ENCODE results near the gene DNAJC17.
A peak's percentile ranks its signal among the peaks of the same experiment; 100 is the strongest.

DNAJC17 gene

DNA sequence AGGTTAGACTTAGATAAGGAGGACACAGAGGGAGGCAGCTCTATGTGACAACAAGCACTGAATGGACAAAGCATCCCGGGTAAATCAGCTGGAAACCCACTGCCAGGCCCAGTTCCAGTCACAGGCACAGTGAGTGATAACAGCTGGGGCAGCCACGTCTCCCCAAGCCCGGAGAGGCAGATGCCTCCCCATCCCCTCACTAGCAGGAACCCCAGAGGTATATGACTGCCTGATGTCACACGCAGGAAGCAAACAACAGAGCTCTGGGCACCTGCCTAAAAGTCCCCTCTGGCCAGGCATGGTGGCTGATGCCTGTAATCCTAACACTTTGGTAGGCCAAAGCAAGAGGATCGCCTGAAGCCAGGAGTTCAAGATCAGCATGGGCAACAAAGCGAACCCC is 19.3 kb downstream of the DNAJC17 start:
- DNase-seq: no peak

- peak; percentile 64 for DNase-seq
These were observed 19.9 kb downstream of the DNAJC17 start for GRCh38 chr15:40787344-40787841.

DNA sequence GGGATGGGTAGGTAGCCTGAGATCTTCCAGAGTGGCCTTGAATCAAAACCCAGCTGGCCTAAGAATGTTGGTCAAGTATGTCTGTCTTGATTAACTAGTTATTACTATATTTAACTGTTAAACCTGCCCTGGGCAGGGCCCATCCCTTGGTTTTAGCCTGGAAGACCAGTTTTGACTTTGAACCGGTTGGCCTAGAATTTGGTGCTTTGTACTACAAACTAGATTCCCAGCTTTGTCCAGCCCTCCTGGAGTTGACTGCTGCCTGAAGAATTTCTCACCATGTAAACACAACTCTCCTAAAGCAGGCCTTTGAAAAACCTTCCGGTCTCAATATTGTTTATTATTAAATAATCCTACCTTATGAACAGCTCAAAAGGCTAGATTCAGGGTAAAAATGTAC is 21.5 kb downstream of the DNAJC17 start:
- no peak for DNase-seq

DNA sequence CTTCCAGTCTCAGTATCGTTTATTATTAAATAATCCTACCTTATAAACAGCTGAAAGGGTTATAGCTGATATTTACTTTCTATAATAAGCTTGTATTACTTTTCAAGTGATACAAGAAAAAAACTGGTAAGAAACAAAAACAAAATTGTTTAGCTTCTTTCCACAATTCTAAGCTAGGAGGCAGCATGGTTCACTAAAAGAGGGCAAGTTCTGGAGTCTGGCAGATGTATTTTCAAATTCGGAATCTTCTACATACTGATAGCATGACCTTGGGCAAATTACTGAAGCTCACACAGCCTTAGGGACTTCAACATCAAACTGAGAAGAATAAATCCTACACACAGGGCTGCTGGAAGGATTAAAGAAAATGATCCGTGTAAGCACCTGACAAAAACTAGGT is 22.1 kb downstream of the DNAJC17 start:
- no peak for DNase-seq

DNA sequence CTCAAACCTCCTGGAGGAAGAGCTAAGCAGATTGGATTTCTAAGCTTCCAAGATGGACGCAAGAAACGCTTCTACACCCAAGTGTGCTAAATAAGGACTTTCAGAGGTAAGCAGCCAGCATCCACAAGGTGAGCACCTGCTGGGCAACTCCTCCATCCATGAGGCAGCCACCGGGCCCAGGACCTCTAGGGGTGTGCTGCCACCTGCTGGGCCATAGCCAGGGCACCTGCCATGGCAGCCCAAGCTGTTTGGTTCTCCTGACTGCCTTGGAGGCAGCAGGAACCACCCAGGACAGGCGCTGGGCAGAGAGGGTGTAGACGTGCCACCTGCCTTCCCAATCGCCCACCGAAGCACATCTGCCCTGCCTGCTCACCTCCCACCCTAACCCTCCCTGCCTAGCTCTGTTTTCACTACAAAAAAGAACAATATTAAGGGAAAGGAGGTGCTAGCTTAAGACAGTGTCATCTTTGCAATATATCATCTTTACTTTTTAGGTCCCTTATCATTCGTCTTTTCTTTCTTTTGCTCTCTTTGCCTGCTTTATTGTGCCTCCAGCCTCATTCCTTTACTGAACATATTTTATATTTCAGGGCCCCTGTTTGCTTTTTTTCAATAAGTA is 24.6 kb downstream of the DNAJC17 start:
- DNase-seq: peak; percentile 71

DNA sequence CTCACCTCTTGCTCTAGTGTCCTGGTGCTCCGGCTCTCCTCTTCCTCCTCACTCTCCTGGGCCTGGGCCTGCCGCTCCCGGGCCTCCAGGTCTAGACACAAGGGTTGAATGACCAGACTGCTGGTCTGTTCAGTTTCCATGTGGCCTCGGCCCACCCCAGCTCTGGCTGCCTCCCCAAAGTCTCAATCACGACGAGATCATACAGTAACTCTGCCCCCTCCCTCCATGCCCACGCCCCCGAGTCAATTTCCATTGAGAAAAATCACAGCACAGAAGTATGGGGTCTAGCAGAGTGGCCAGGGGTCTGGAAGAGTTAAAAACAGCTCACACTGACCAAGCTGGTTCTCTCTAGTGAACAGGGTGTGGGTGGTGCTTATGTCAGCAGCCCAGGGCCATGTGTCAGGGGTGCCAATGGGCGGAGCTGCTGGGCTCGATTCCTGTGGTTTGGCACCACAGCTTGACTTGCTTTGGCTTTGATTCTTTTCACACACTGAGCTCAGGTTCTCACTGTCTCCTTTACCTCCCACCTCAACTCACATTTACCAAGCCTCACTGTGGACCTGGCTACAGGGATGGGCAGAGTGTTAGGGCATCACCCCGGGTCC is 30.6 kb downstream of the DNAJC17 start:
- DNase-seq: no peak

- DNase-seq: no peak
These were observed 31.3 kb downstream of the DNAJC17 start for GRCh38 chr15:40775740-40776536.

GRCh38 chr15:40775007-40775406 is 32.3 kb downstream of the DNAJC17 start:
- DNase-seq: no peak

DNA sequence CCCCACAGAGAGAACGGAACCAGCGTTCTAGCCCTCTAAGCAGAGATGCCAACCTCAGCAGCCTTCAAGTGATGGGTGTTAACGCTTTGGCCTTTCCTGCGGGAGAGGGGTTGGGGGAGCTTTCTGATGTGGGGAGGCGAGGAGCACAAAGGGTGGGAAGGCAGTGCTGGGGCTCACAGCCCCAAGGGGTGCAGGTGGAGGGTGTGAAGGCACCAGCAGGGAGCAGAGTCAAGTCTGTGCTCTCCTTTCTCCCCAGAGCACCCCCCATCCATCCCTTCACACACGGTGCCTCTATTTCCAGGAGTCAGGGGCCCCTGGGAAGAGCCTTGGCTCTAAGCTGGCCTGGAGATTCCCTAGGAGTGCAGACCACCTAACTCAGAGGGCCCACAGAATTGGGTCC is 33.4 kb downstream of the DNAJC17 start:
- DNase-seq: no peak

- no peak for DNase-seq
These were observed 33.8 kb downstream of the DNAJC17 start for GRCh38 chr15:40773496-40773895.

GRCh38 chr15:40772014-40772413 is 35.3 kb downstream of the DNAJC17 start:
- DNase-seq: no peak

- DNase-seq: no peak
These were observed 36.0 kb downstream of the DNAJC17 start for GRCh38 chr15:40771242-40771641.

DNA sequence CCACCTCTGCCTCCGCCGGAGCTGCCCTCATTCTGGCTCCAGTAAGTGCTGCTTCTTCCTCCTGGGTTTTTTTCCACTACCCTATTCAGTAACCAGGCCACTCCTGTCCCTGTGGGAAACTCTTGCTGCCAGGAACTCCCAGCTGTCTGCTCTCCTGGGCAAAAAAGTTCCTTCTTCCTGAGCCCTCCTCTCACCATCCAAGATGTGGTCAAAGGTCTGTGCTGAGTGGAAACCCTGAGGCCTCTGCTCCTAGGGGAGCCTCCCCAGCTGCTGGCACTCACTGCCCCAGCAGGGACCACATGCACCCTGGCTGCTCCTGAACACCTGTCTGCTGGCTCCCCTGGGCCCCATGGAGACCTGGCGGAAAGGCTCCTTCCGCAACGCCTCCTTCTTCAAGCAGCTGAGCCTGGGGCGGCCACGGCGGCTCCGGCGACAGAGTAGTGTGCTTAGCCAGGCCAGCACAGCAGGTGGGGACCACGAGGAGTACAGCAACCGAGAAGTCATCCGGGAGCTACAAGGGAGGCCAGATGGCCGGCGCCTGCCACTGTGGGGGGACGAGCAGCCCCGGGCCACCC is 37.0 kb downstream of the DNAJC17 start:
- DNase-seq: no peak

DNA sequence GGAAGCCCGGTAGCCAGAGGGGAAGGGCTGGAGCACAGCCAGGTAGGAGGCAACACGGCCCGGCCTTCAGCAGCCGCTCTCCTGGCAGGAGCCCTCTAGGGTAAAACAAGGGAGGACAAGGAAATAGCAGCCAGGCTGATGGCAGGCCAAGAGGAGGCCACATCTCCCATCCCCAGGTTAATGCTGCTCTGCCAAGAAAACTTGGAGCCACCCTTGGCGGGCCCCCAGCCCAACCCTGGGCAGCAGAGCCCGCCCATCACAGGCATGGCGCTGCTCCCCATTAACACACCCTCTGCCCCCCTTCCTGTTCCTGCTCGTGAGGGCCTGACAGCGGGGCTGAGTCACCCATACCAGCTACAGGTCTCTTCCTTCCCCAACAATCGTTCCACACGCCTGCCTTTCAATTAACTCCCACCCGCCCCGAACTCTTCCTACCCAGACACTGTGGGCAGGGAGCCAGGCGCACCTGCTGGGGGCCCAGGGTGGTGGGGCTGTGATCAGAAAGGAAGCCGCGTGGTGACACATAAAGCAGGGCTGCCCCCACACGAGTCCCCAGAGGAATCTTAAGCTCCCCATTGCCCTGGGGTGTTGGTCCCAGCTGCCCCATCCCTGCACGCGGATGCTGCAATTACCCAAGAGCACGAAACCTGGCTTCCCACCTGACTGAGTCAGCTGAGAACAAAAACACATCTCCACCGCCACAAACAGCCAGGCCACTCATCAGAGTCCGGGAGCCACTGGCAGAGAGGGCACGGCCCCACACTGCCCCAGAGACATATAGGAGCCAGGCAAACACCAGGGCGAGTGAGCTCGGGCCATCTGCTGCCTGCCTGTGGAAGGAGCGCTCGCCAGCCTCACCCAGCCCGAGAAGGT is 37.8 kb downstream of the DNAJC17 start, which contains the start of gene C15orf62:
Gene C15orf62, plus strand, starts transcription at position 707 of the 873 bp plus-strand sequence. CDS start 516 bp downstream, outside the sequence.
- peak; percentile 71 for DNase-seq

DNA sequence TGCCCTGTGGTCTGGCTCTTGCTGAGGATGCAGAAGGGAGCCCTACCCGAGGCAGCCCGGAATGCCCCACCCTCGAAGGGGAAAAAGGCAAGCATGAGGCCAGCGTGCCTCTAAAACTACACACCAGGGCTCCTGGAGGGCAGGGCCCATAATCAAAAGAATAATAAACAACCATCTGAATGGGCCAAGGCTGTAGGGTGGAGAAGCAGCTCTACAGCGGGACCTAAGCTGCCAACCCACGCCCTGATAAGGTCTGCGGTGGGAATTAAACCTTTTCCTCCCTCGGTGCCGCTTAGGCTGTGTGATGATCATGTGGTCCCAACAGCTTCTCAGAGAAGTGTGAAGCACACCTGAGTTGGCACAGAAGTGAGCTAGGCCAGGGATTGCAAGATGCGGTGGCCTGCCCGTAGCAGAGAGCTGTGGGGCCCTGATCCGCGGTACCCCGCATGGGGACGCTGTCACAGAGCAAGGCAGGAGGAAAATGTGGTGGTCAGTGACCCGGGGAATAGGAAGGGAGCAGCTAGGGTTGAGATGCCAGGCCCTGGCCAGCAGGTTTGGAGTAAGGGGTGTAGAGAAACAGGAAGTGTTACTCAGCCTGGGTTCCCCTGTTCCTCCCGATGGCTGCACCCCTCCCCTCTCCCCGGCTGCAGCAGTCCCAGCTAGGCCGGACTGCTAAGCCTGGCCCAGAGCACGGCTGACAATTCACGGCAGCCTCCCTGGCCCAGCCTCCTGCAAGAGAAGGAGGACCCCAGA is 38.6 kb downstream of the DNAJC17 start:
- no peak for DNase-seq

- DNase-seq: no peak
These were observed 39.3 kb downstream of the DNAJC17 start for GRCh38 chr15:40767838-40768500.

DNA sequence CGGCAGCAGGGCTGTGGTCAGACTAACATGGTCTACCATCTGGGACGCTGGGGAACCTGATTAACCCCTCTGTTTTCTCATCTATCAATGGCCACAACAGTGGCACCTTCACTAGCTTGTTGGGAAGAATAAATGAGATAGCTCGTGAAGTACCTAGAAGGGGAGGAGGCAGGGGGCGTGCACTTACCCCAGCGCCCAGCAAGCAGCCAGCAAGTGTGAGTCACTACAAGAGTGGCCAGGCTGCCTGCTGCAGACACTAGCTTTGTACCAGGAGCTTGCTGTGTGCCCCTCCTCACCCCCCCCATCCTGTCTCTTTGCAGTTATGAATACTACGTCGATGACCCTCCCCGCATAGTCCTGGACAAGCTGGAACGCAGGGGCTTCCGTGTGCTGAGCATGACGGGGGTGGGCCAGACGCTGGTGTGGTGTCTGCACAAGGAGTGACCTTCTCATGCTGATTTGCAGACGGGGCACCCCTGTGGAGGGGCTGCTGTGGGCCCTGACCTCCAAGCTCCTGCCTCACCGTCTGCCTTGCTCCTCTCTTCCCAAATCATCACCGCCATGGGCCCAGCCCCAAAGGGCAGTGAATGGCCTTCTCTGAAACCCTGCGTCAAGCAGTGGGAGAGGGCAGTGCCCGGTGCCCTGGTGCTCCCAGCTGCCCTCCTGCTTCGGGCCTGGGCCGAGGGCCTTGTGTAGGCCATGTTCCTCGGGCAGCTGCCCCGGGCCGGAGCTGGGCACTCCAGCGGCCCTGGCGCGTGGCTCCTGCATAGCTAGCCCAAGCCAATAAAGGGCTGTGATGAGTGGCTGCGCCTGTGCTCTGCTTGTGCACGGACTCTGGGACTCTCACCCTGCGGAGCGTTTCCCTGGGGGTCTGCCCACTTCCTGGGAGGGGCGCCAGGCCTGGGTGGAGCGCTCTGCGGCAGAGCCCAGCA is 40.1 kb downstream of the DNAJC17 start:
- DNase-seq: no peak

GRCh38 chr15:40766194-40766815 is 41.0 kb downstream of the DNAJC17 start:
- DNase-seq: no peak

DNA sequence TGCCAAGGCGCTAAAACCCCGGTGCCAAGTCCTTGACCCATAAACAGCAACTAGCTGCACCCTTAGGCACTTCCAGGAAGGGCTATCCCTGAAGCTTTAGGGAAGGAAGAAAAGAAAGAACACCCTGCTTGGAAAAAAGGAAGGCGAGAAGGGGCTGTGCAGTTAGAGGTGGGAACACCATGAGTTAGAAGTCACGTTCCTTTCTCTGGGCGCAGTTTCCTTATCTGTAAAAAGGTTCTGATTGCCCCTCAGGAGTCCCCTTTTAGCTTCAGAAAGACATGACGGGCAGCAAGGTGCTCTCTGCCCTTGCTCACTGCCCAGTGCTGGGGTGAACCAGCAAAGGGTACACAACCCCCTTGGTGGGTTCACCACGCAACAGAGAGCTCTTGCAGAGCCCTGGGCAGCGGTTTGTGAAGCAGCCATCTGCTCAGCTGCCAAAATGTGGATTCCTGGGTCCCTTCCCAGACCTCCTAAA is 42.6 kb downstream of the DNAJC17 start:
- no peak for DNase-seq

Measured in activated T-cell treated with anti-CD3 and anti-CD28 coated beads for 4 hours (primary cell).